ENCODE results near the gene DDR1.

- TF ChIP-seq CTCF (IDR thresholded peaks at IDR 0.05) (no peak), POLR2A (IDR thresholded peaks at IDR 0.05) (no peak), EP300 (IDR thresholded peaks at IDR 0.05) (no peak)
These were observed 46.4 kb upstream of the DDR1 start for GRCh38 chr6:30837870-30838269.

Data from tibial nerve (tissue), 4 donors.